ENCODE data around the gene GCNT1.
A peak's percentile ranks its signal among the peaks of the same experiment; 100 is the strongest.
"Not testable (repeated sequence)": the region's sequence is repeated elsewhere in the genome, so short reads cannot be mapped to it uniquely, and the experiment has no call there.

GCNT1 gene

GRCh38 chr9:76458903-76459693 lies at the start of gene GCNT1:
Gene GCNT1 (plus strand): TSS chr9:76459182. CDS start chr9:76502382, 43,200 bp downstream.
- DNase-seq (ENCODE audit: low read depth in 2 of 2), result peak; percentile 86 to 90

DNA sequence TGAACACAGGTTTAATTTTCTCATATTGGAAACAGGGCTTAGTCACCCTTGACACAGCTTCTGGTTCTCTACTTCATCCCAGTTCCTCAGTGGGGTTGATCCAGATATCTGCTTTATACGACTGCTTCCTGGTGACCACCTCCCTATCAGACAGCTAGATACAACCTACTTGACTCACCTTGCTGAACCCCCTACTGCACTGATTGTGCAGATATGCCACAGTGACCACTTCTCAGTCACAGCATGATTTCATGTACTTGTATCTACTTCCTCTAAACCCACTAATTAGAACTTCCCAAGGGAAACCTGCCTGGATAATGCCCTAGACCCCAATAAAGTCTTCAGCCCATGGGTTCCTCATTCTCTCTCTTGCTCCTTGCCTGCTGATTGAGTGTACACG lies 46.3 kb upstream of the GCNT1 start:
- no peak for DNase-seq (ENCODE audit: low read depth in 2 of 2)

GRCh38 chr9:76413658-76414057 lies 45.3 kb upstream of the GCNT1 start:
- no peak for DNase-seq (ENCODE audit: low read depth in 2 of 2)

DNA sequence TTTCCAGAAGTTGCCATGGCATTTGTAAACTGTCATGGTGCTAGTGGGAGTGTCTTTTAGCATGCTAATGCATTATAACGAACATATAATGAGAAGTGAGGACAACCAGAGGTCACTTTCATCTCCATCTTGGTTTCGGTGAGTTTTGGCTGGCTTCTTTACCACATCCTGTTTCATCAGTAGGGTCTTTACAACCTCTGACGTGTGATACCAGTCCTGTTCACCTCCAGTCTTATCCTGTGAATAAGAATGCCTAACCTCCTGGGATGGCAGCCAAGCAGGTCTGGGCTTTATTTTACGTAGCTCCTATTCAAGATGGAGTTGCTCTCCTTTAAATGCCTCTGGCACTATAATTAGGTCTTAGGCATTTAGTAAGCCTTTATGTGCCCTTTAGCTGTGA lies 44.3 kb upstream of the GCNT1 start:
- no peak for DNase-seq (ENCODE audit: low read depth in 2 of 2)

GRCh38 chr9:76415154-76415553 lies 43.8 kb upstream of the GCNT1 start:
- no peak for DNase-seq (ENCODE audit: low read depth in 2 of 2)

DNA sequence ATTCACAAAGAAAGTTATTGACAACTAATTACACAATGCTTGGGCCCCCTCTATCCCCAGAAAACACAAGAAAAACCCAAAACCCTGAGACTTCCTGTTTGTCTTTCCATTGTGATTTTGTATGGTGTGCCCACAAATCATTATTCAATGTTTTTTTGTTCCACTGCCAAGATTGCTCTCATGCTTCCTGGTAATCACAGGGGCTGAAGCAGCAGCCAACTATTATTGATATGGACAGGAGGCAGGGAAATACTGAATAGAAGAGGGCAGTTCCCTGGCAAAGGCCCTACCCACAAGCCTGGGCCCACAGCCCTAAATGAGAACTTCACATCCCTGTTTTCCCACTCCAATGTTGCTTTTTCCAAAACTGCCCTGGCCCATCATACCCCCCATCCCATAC lies 43.3 kb upstream of the GCNT1 start:
- DNase-seq (ENCODE audit: low read depth in 2 of 2), result no peak

GRCh38 chr9:76417394-76417793 lies 41.6 kb upstream of the GCNT1 start:
- DNase-seq (ENCODE audit: low read depth in 2 of 2), result no peak

GRCh38 chr9:76419782-76420380 lies 39.1 kb upstream of the GCNT1 start:
- DNase-seq (ENCODE audit: low read depth in 2 of 2), result no peak

GRCh38 chr9:76423216-76424177 lies 35.5 kb upstream of the GCNT1 start:
- no peak for DNase-seq (ENCODE audit: low read depth in 2 of 2)

GRCh38 chr9:76424491-76424890 lies 34.5 kb upstream of the GCNT1 start:
- DNase-seq (ENCODE audit: low read depth in 2 of 2), result no peak

GRCh38 chr9:76425677-76426453 lies 33.1 kb upstream of the GCNT1 start:
- no peak for DNase-seq (ENCODE audit: low read depth in 2 of 2)

DNA sequence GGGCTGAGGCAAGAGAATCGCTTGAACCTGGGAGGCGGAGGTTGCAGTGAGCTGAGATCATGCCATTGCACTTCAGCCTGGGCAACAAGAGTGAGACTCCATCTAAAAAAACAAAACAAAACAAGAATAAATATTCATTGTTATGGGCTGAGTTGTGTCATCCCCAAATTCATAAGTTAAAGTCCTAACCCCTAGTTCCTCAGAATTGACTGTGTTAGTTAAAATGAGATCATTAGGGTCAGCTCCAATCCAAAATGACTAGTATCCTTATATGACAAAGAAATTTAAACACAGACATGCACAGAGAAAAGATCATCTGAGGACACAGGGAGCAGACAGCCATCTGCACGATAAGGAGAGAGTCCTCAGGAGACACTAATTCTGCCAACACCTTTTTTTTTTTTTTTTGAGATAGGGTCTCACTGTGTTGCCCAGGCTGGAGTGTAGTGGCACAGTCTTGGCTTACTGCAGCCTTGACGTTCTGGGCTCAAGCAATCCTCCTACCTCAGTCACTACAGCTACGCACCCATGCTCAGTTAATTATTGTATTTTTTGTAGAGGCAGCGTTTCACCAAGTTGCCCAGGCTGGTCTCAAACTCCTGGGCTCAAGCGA lies 32.1 kb upstream of the GCNT1 start:
- DNase-seq (ENCODE audit: low read depth in 2 of 2), result no peak

- no peak for DNase-seq (ENCODE audit: low read depth in 2 of 2)
Observed at GRCh38 chr9:76431601-76432000, 27.4 kb upstream of the GCNT1 start.

GRCh38 chr9:76433406-76433805 lies 25.6 kb upstream of the GCNT1 start:
- DNase-seq (ENCODE audit: low read depth in 2 of 2), result no peak

DNA sequence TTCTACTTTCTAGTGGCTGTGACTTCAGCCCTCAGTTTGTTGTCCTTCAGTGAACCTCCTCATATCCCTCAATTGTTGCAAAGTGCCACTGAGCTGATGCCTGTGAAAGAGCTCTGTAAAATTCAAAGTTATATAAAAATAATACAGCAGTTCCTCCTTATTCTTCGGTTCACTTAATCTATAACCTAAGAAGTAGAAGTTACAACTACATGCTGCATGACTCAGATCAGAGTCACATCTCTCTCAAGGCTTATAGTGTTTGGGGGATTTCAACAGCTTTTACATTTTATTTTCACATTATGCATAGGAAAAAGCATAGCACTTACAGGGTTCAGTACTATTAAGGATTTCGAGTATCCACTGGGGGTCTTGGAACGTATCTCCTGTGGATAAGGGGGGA lies 25.1 kb upstream of the GCNT1 start:
- no peak for DNase-seq (ENCODE audit: low read depth in 2 of 2)

DNA sequence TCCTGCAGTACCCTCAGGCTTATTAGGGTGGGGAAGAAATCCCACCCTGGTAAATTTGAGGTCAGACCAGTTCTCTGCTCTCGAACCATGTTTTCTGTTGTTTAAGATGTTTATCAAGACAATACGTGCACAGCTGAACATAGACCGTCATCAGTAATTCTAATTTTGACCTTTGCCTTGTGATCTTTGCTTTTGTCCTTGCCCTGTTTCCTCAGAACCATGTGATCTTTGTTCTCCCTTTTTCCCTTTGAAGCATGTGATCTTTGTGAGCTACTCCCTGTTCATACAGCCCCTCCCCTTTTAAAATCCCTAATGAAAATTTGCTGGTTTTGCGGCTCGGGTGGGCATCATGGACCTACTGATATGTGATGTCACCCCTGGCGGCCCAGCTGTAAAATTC lies 24.1 kb upstream of the GCNT1 start:
- DNase-seq (ENCODE audit: low read depth in 2 of 2), result not testable (repeated sequence)

DNA sequence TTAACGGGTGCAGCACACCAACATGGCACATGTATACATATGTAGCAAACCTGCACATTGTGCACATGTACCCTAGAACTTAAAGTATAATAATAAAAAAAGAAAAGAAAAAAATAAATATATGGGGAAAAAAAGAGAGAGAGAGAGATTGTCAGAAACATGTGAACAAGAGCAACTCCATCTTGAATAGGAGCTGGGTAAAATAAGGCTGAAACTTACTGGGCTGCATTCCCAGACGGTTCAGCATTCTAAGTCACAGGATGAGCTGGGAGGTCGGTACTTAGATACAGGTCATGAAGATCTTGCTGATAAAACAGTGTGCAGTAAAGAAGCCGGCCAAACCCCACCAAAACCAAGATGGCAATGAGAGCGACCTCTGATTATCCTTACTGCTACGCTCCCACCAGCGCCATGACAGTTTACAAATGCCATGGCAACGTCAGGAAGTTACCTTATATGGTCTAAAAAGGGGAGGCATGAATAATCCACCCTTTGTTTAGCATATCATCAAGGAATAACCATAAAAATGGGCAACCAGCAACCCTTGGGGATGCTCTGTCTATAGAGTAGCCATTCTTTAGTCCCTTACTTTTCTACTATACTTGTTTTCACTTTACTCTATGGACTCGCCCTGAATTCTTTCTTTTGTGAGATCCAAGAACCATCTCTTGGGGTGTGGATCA lies 21.8 kb upstream of the GCNT1 start:
- not testable (repeated sequence) for DNase-seq (ENCODE audit: low read depth in 2 of 2)

- DNase-seq (ENCODE audit: low read depth in 2 of 2), result no peak
Observed at GRCh38 chr9:76438841-76439588, 20.0 kb upstream of the GCNT1 start.

GRCh38 chr9:76441551-76442322 lies 17.2 kb upstream of the GCNT1 start:
- no peak for DNase-seq (ENCODE audit: low read depth in 2 of 2)
